ENCODE data around the gene KIF1B. TPM values are rescaled to one million over a fixed set of nuclear protein-coding genes. Genes with fewer than 3 reads are reported as not detected.
A peak's percentile ranks its signal among the peaks of the same experiment; 100 is the strongest.

The KIF1B gene, protein sequence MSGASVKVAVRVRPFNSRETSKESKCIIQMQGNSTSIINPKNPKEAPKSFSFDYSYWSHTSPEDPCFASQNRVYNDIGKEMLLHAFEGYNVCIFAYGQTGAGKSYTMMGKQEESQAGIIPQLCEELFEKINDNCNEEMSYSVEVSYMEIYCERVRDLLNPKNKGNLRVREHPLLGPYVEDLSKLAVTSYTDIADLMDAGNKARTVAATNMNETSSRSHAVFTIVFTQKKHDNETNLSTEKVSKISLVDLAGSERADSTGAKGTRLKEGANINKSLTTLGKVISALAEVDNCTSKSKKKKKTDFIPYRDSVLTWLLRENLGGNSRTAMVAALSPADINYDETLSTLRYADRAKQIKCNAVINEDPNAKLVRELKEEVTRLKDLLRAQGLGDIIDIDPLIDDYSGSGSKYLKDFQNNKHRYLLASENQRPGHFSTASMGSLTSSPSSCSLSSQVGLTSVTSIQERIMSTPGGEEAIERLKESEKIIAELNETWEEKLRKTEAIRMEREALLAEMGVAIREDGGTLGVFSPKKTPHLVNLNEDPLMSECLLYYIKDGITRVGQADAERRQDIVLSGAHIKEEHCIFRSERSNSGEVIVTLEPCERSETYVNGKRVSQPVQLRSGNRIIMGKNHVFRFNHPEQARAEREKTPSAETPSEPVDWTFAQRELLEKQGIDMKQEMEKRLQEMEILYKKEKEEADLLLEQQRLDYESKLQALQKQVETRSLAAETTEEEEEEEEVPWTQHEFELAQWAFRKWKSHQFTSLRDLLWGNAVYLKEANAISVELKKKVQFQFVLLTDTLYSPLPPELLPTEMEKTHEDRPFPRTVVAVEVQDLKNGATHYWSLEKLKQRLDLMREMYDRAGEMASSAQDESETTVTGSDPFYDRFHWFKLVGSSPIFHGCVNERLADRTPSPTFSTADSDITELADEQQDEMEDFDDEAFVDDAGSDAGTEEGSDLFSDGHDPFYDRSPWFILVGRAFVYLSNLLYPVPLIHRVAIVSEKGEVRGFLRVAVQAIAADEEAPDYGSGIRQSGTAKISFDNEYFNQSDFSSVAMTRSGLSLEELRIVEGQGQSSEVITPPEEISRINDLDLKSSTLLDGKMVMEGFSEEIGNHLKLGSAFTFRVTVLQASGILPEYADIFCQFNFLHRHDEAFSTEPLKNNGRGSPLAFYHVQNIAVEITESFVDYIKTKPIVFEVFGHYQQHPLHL (N-terminal part only)
- total RNA-seq (10 to 100 TPM; 16.8 to 18.1 TPM), polyA plus RNA-seq (1 to 10 TPM; 1.3 to 4.7 TPM)

DNA sequence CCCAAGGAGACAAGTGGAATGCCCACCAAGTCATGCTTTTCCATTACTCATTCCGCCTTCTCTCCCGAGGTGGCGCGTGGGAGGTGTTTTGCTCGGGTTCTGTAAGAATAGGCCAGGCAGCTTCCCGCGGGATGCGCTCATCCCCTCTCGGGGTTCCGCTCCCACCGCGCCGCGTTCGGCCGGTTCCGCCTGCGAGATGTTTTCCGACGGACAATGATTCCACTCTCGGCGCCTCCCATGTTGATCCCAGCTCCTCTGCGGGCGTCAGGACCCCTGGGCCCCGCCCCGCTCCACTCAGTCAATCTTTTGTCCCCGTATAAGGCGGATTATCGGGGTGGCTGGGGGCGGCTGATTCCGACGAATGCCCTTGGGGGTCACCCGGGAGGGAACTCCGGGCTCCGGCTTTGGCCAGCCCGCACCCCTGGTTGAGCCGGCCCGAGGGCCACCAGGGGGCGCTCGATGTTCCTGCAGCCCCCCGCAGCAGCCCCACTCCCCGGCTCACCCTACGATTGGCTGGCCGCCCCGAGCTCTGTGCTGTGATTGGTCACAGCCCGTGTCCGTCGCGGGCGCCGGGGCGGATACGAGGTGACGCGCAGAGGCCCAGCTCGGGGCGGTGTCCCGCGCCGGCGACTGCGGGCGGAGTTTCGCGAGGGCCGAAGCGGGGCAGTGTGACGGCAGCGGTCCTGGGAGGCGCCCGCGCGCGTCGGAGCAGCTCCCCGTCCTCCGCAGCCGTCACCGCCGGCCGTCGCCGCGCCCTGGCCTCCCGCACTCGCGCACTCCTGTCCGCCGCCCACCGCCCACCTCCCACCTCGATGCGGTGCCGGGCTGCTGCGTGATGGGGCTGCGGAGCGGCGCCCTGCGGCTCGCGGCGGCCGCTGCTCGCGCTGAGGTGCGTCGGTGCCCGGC, at the start of gene KIF1B:
TSS of gene KIF1B (plus strand) at position 666 of the 906 bp plus-strand sequence. CDS start 21,759 bp downstream, outside the sequence.
- Histone ChIP-seq H3K27me3 (ENCODE audit: insufficient read depth, low read length) (no peaks in the 10 kb centered on the region), H3K36me3 (ENCODE audit: insufficient read depth, low read length) (no peaks in the 10 kb centered on the region), H3K4me3 (ENCODE audit: low read length in 2 of 2) (peak within 1 kb of the TSS; percentile 64 to 93), H3K27ac (ENCODE audit: low read depth, low read length) (peak within 1 kb of the TSS; percentile 64), H3K9me3 (ENCODE audit: control insufficient read depth in 1 of 2, low read length in 2 of 2) (no peaks in the 10 kb centered on the region), H3K4me1 (ENCODE audit: insufficient read depth, low read length) (peaks cover 17% of the 10 kb centered on the region)
- H3K9me3 Mint-ChIP-seq = no peaks in the 10 kb centered on the region
- H3K27ac Mint-ChIP-seq = peak within 1 kb of the TSS; percentile 77 to 90 (median 84)
- H3K36me3 Mint-ChIP-seq = peaks cover 0 to 9% of the 10 kb centered on the region in 2 donors
- intact Hi-C loops (cut with micrococcal nuclease) = loop anchor here (1.0 kb wide), 3 partner anchors 128 to 218 kb away; no protein-coding TSS in a partner anchor
- peak; percentile 95 to 98 (median 95) for DNase-seq
- peaks cover 0 to 3% of the 10 kb centered on the region in 2 donors for H3K27me3 Mint-ChIP-seq
- peak within 1 kb of the TSS; percentile 88 to 95 (median 90) for H3K4me3 Mint-ChIP-seq
- CTCF ChIA-PET (ENCODE audit: partially characterized antibody) = interaction anchor here (0.6 to 3.1 kb wide), 33 partner anchors 8 to 759 kb away, joined by 3 to 39 read pairs (median 4); partner anchors contain the start of gene CENPS
- peaks cover 11 to 35% (median 23%) of the 10 kb centered on the region in 4 donors for H3K4me1 Mint-ChIP-seq
- POLR2A ChIA-PET (ENCODE audit: partially characterized antibody) = interaction anchor here (0.6 to 1.6 kb wide), 12 partner anchors 10 to 299 kb away, joined by 3 to 17 read pairs (median 4); partner anchors contain the start of genes CENPS, PGD and UBE4B

GRCh38 chr1:10160907-10161490, 49.4 kb upstream of the KIF1B start:
- H3K27ac Mint-ChIP-seq = peak overlapping the region in 3 of 7 donors; percentile 33 to 57 (median 42)
- H3K27me3 Mint-ChIP-seq = no peaks in the 10 kb centered on the region
- Histone ChIP-seq H3K9me3 (ENCODE audit: control insufficient read depth in 1 of 2, low read length in 2 of 2) (no peaks in the 10 kb centered on the region), H3K4me3 (ENCODE audit: low read length in 2 of 2) (no peak overlapping the region), H3K36me3 (ENCODE audit: insufficient read depth, low read length) (peaks cover 33% of the 10 kb centered on the region), H3K27ac (ENCODE audit: low read depth, low read length) (no peak overlapping the region), H3K4me1 (ENCODE audit: insufficient read depth, low read length) (no peaks in the 10 kb centered on the region), H3K27me3 (ENCODE audit: insufficient read depth, low read length) (no peaks in the 10 kb centered on the region)
- no peak overlapping the region for H3K4me3 Mint-ChIP-seq
- H3K9me3 Mint-ChIP-seq = peaks cover 0 to 2% (median 0%) of the 10 kb centered on the region in 8 donors
- ChIA-PET CTCF (ENCODE audit: partially characterized antibody) (no interaction called here), POLR2A (ENCODE audit: partially characterized antibody) (no interaction called here)
- no peaks in the 10 kb centered on the region for H3K4me1 Mint-ChIP-seq
- peaks cover 37 to 55% of the 10 kb centered on the region in 2 donors for H3K36me3 Mint-ChIP-seq
- intact Hi-C loops (cut with micrococcal nuclease) = loop anchor here (1.0 kb wide), 1 partner anchor 13 kb away; no protein-coding TSS in a partner anchor
- DNase-seq = no peak

- Mint-ChIP-seq H3K27me3 (no peaks in the 10 kb centered on the region), H3K9me3 (peaks cover 0 to 2% (median 0%) of the 10 kb centered on the region in 8 donors), H3K36me3 (peaks cover 38 to 60% of the 10 kb centered on the region in 2 donors), H3K27ac (no peak overlapping the region), H3K4me1 (no peaks in the 10 kb centered on the region), H3K4me3 (no peak overlapping the region)
- intact Hi-C loops (cut with micrococcal nuclease) = loop anchor here (1.0 kb wide), 1 partner anchor 13 kb away; no protein-coding TSS in a partner anchor
- Histone ChIP-seq H3K27me3 (ENCODE audit: insufficient read depth, low read length) (no peaks in the 10 kb centered on the region), H3K27ac (ENCODE audit: low read depth, low read length) (no peak overlapping the region), H3K36me3 (ENCODE audit: insufficient read depth, low read length) (peaks cover 38% of the 10 kb centered on the region), H3K4me3 (ENCODE audit: low read length in 2 of 2) (no peak overlapping the region), H3K9me3 (ENCODE audit: control insufficient read depth in 1 of 2, low read length in 2 of 2) (no peaks in the 10 kb centered on the region), H3K4me1 (ENCODE audit: insufficient read depth, low read length) (no peaks in the 10 kb centered on the region)
- ChIA-PET CTCF (ENCODE audit: partially characterized antibody) (interaction anchor here (1.3 kb wide), 1 partner anchor 48 kb away, joined by 3 read pairs; the partner anchor contains the start of gene KIF1B), POLR2A (ENCODE audit: partially characterized antibody) (no interaction called here)
- DNase-seq = no peak
Measured at GRCh38 chr1:10161541-10162290, 48.7 kb upstream of the KIF1B start.

GRCh38 chr1:10168912-10169514, 41.4 kb upstream of the KIF1B start:
- POLR2A ChIA-PET (ENCODE audit: partially characterized antibody) = no interaction called here

GRCh38 chr1:10170239-10170574, 40.2 kb upstream of the KIF1B start:
- H3K27me3 Mint-ChIP-seq = no peaks in the 10 kb centered on the region
- H3K4me3 Mint-ChIP-seq = peak overlapping the region in 3 of 8 donors; percentile 4 to 39 (median 26)
- H3K36me3 Mint-ChIP-seq = peaks cover 52 to 70% of the 10 kb centered on the region in 2 donors
- no peak for DNase-seq
- Histone ChIP-seq H3K9me3 (ENCODE audit: control insufficient read depth in 1 of 2, low read length in 2 of 2) (no peaks in the 10 kb centered on the region), H3K4me3 (ENCODE audit: low read length in 2 of 2) (no peak overlapping the region), H3K36me3 (ENCODE audit: insufficient read depth, low read length) (peaks cover 31% of the 10 kb centered on the region), H3K27me3 (ENCODE audit: insufficient read depth, low read length) (no peaks in the 10 kb centered on the region), H3K27ac (ENCODE audit: low read depth, low read length) (no peak overlapping the region), H3K4me1 (ENCODE audit: insufficient read depth, low read length) (peaks cover 19% of the 10 kb centered on the region)
- intact Hi-C loops (cut with micrococcal nuclease) = no loop called here
- peak overlapping the region in 5 of 7 donors; percentile 43 to 93 (median 80) for H3K27ac Mint-ChIP-seq
- ChIA-PET CTCF (ENCODE audit: partially characterized antibody) (interaction anchor here (1.1 kb wide), 1 partner anchor 15 kb away, joined by 3 read pairs; no protein-coding TSS in a partner anchor), POLR2A (ENCODE audit: partially characterized antibody) (no interaction called here)
- H3K9me3 Mint-ChIP-seq = peaks cover 0 to 2% (median 0%) of the 10 kb centered on the region in 8 donors
- H3K4me1 Mint-ChIP-seq = peaks cover 13 to 25% (median 15%) of the 10 kb centered on the region in 4 donors

More at GRCh38 chr1:10168912-10169514, 41.4 kb upstream of the KIF1B start:
- Histone ChIP-seq H3K4me1 (ENCODE audit: insufficient read depth, low read length) (peaks cover 19% of the 10 kb centered on the region), H3K36me3 (ENCODE audit: insufficient read depth, low read length) (peaks cover 37% of the 10 kb centered on the region), H3K9me3 (ENCODE audit: control insufficient read depth in 1 of 2, low read length in 2 of 2) (no peaks in the 10 kb centered on the region), H3K27ac (ENCODE audit: low read depth, low read length) (no peak overlapping the region), H3K27me3 (ENCODE audit: insufficient read depth, low read length) (no peaks in the 10 kb centered on the region), H3K4me3 (ENCODE audit: low read length in 2 of 2) (no peak overlapping the region)
- peaks cover 13 to 25% (median 15%) of the 10 kb centered on the region in 4 donors for H3K4me1 Mint-ChIP-seq
- CTCF ChIA-PET (ENCODE audit: partially characterized antibody) = no interaction called here
- DNase-seq = no peak
- peaks cover 54 to 71% of the 10 kb centered on the region in 2 donors for H3K36me3 Mint-ChIP-seq
- intact Hi-C loops (cut with micrococcal nuclease) = no loop called here
- H3K4me3 Mint-ChIP-seq = no peak overlapping the region
- peak overlapping the region in 6 of 7 donors; percentile 57 to 92 (median 75) for H3K27ac Mint-ChIP-seq
- no peaks in the 10 kb centered on the region for H3K9me3 Mint-ChIP-seq
- no peaks in the 10 kb centered on the region for H3K27me3 Mint-ChIP-seq

Measured in CD4-positive, alpha-beta memory T cell (primary cell).